ENCODE results near the gene DGKQ.

DNA sequence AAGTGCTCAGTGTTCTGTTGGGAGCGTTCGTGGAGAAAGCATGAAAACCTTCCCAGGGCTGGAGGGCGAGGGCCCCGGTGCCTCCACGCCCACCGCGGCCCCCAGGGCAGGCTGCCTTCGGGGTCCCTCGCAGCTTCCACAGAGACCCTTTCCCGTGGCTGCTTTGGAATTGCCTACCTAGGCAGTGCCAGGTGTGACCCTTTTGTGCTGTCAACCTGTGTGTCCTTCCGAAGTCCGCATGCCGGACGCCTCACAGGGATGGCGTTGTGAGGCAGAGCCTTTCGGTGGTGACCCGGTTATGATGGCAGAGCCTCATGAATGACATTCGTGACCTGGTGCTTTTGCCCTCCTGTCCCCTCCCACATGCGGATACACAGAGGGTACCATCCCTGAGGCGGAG, 23.7 kb downstream of the DGKQ start:
- TF ChIP-seq, protein P1, sequence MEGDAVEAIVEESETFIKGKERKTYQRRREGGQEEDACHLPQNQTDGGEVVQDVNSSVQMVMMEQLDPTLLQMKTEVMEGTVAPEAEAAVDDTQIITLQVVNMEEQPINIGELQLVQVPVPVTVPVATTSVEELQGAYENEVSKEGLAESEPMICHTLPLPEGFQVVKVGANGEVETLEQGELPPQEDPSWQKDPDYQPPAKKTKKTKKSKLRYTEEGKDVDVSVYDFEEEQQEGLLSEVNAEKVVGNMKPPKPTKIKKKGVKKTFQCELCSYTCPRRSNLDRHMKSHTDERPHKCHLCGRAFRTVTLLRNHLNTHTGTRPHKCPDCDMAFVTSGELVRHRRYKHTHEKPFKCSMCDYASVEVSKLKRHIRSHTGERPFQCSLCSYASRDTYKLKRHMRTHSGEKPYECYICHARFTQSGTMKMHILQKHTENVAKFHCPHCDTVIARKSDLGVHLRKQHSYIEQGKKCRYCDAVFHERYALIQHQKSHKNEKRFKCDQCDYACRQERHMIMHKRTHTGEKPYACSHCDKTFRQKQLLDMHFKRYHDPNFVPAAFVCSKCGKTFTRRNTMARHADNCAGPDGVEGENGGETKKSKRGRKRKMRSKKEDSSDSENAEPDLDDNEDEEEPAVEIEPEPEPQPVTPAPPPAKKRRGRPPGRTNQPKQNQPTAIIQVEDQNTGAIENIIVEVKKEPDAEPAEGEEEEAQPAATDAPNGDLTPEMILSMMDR (IDR thresholded peaks at IDR 0.05): no peak
- TF ChIP-seq POLR2A (IDR thresholded peaks at IDR 0.05): no peak
